Measurements from ENCODE around the gene AFAP1L1. TPM values are rescaled to one million over a fixed set of nuclear protein-coding genes. Genes with fewer than 3 reads are reported as not detected.

AFAP1L1 gene
- total and polyA plus RNA-seq, 9 of the 15 experiments (the other 6 are each of a cell fraction or from before 2014, with no cell fraction given): 0.01 to 0.12 (median 0.03) TPM; not detected in 4

GRCh38 chr5:149345147-149345891 is 73.7 kb downstream of the AFAP1L1 start, which contains the start of gene GRPEL2 (continued):
- TF ChIP-seq HDAC1 (IDR thresholded peaks at IDR 0.05) (peak; percentile 42 to 82; a peak in 3 of 4 replicates), ZBTB8A (IDR thresholded peaks at IDR 0.05; ENCODE audit: partially characterized antibody) (no peak), ZNF584 (CRISPR knock-in tag; IDR thresholded peaks at IDR 0.05; ENCODE audit: low read depth) (no peak; the same call in 1 of the 2 replicates), MEF2A (IDR thresholded peaks at IDR 0.05; ENCODE audit: control insufficient read depth, low read depth, low read length) (0 out of 2 replicates have a peak, but pooled peaks have one; percentile 47), EP400 (IDR thresholded peaks at IDR 0.05) (peak; percentile 93), RNF2 (IDR thresholded peaks at IDR 0.05) (peak; percentile 78; the same call in 1 of the 2 replicates), ZBTB2 (IDR thresholded peaks at IDR 0.05) (peak; percentile 72; the same call in 1 of the 2 replicates), ZNF12 (CRISPR knock-in tag; IDR thresholded peaks at IDR 0.05) (0 out of 2 replicates have a peak, but pooled peaks have one; percentile 22), BRF1 (IDR thresholded peaks at IDR 0.05; ENCODE audit: borderline replicate concordance, extremely low read depth, insufficient read length) (no peak), BCOR (IDR thresholded peaks at IDR 0.05) (peak; percentile 99), PHF8 (IDR thresholded peaks at IDR 0.05; ENCODE audit: borderline replicate concordance, low read length) (peak; percentile 99), TAF15 (IDR thresholded peaks at IDR 0.05; ENCODE audit: low read depth, low read length) (no peak), TSHZ1 (CRISPR knock-in tag; IDR thresholded peaks at IDR 0.05) (no peak), ZNF121 (CRISPR knock-in tag; conservative IDR thresholded peaks at IDR 0.05) (no peak), GABPA (tag; conservative IDR thresholded peaks at IDR 0.05; ENCODE audit: low read depth) (peak; percentile 100)

Data from K562 (cell line).